CD4-positive, CD25-positive, alpha-beta regulatory T cell (primary cell): ENCODE data around the gene CYTH2. TPM values are rescaled to one million over a fixed set of nuclear protein-coding genes. Genes with fewer than 3 reads are reported as not detected.
A peak's percentile ranks its signal among the peaks of the same experiment; 100 is the strongest.
"Not testable (repeated sequence)": the region's sequence is repeated elsewhere in the genome, so short reads cannot be mapped to it uniquely, and the experiment has no call there.

Experiments
- ATAC-seq, 2 donors: fragments of 150-1000 bp; cut with Tn5 transposase; one replicate each; pipeline ENCODE4 v1.10.0; 2021; ENCODE audit warnings: low read depth in 2 of 2, moderate number of reproducible peaks in 2 of 2, moderate library complexity in 1 of 2
- DNase-seq, 3 donors: peaks; one replicate each; pipeline versions ENCODE4 v3.0.0 to v3.0.0-alpha.2; 2012 to 2022; ENCODE audit warnings: mixed read lengths in 1 of 3
- H3K27ac ChIP-seq: one replicate; pipeline ENCODE4 v1.7.0; 2013; ENCODE audit warnings: mild to moderate bottlenecking, low read length; ENCODE audit not compliant: insufficient read depth, poor library complexity, severe bottlenecking
- H3K27me3 ChIP-seq: one replicate; pipeline ENCODE4 v1.7.0; 2013; ENCODE audit warnings: low read length; ENCODE audit not compliant: control insufficient read depth, insufficient read depth
- H3K36me3 ChIP-seq: one replicate; pipeline ENCODE4 v1.7.0; 2013; ENCODE audit warnings: mild to moderate bottlenecking, low read length, moderate library complexity; ENCODE audit not compliant: control insufficient read depth, insufficient read depth
- H3K4me1 ChIP-seq: 2 replicates; pipeline ENCODE4 v1.7.0; 2013; ENCODE audit warnings: mild to moderate bottlenecking, low read length; ENCODE audit not compliant: insufficient read depth, control insufficient read depth, poor library complexity, severe bottlenecking
- H3K4me3 ChIP-seq: one replicate; pipeline ENCODE4 v1.7.0; 2013; ENCODE audit warnings: low read depth, mild to moderate bottlenecking, low read length, moderate library complexity
- H3K9me3 ChIP-seq, 2 experiments: 1 replicate in 1 of 2; 2 replicates in 1 of 2; pipeline ENCODE4 v1.7.0; 2013; ENCODE audit warnings: low read length in 2 of 2, mild to moderate bottlenecking in 1 of 2, moderate library complexity in 1 of 2; ENCODE audit not compliant: control insufficient read depth in 2 of 2
- H3K27ac Mint-ChIP-seq, 3 donors: one replicate each; pipeline ENCODE4 v1.8.0; 2020 to 2022; ENCODE audit warnings: mild to moderate bottlenecking in 3 of 3, mixed read lengths in 3 of 3, moderate library complexity in 2 of 3
- H3K27me3 Mint-ChIP-seq: one replicate; pipeline ENCODE4 v1.8.0; 2022; ENCODE audit warnings: mild to moderate bottlenecking, mixed read lengths
- H3K36me3 Mint-ChIP-seq: one replicate; pipeline ENCODE4 v1.8.0; 2020; ENCODE audit warnings: mixed read lengths
- H3K4me1 Mint-ChIP-seq, 4 donors: one replicate each; pipeline ENCODE4 v1.8.0; 2020 to 2022; ENCODE audit warnings: mixed read lengths in 4 of 4, mild to moderate bottlenecking in 1 of 4
- H3K4me3 Mint-ChIP-seq, 4 donors: one replicate each; pipeline ENCODE4 v1.8.0; 2020 to 2022; ENCODE audit warnings: mild to moderate bottlenecking in 4 of 4, mixed read lengths in 4 of 4, moderate library complexity in 3 of 4
- H3K9me3 Mint-ChIP-seq, 7 donors: one replicate each; pipeline ENCODE4 v1.8.0; 2020 to 2022; ENCODE audit warnings: mixed read lengths in 7 of 7, mild to moderate bottlenecking in 3 of 7, moderate library complexity in 2 of 7
- polyA plus RNA-seq, 4 donors: library from polyadenylated mRNA; unstranded; fragments of 300-500 nt; fragmentation: Illumina TruSeq; gene quantifications; one replicate each; pipeline ENCODE4 v1.2.3, GENCODE V29; 2021
- total RNA-seq: library from RNA; stranded (reverse); gene quantifications from one replicate; pipeline ENCODE4 v1.2.3, GENCODE V29; 2022

Gene CYTH2
- total and polyA plus RNA-seq, 5 donors from 2014 or later: 24.2 to 46.7 (median 31.1) TPM

DNA sequence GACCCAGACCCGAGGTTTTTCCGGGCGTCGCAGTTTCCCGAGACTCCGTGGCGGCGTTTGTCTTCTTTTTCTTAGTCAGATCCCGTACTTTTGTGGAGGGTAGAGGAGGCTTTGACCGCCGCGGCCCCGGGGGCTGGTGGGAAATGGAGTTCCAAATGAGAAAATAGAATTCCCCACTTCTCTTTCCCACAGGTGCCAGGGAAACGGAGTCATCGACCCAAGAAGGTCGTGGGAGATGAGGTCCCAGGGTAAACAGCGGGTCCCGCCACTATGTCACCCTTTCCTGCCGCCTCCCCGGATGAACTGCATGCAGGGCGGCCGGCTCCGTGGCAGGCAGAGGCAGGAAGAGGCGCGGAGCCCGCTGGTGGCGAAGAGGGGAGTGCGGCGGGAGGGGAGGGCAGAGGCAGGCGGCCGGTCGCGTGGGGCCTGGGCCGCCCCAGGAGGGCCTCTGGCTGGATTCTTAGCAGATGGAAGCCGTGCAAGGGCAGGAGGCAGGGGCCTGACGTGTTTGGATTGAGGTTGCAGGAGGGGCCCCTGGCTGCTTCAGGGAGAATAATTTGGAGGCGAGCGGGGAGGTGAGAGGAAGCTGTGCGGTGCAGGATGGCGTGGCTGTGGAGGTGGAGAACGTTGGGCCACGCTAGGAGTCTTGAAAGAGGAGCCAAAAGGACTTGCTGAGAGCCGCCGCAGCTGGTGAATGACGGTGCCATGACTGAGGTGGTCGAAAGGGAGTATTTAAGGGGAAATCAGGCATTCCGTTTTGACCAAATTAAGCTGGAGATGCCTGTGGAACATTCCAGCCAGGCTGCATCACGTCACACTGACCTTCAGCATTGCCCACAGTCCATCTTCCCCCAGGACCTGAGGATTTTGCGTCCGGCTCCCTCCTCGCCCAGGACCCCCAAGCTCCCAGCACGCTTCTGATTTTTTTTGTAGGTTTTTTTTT, 11.7 kb downstream of the CYTH2 start:
- Histone ChIP-seq H3K27ac (peak overlapping the region; percentile 60), H3K36me3 (no peaks in the 10 kb centered on the region), H3K4me3 (peak overlapping the region; percentile 44), H3K9me3 (no peaks in the 10 kb centered on the region), H3K27me3 (no peaks in the 10 kb centered on the region), H3K4me1 (peaks cover 11% of the 10 kb centered on the region)
- H3K4me1 Mint-ChIP-seq: peaks cover 0 to 29% (median 10%) of the 10 kb centered on the region in 4 donors
- H3K36me3 Mint-ChIP-seq: peaks cover 3% of the 10 kb centered on the region
- peak overlapping the region; percentile 79 to 87 (median 84) for H3K4me3 Mint-ChIP-seq
- H3K27ac Mint-ChIP-seq: peak overlapping the region; percentile 75 to 90 (median 89)
- DNase-seq (peak; percentile 41 to 66 (median 52)), ATAC-seq (peak; percentile 68 to 80)
- H3K9me3 Mint-ChIP-seq: peaks cover 0 to 1% (median 0%) of the 10 kb centered on the region in 7 donors
- no peaks in the 10 kb centered on the region for H3K27me3 Mint-ChIP-seq

DNA sequence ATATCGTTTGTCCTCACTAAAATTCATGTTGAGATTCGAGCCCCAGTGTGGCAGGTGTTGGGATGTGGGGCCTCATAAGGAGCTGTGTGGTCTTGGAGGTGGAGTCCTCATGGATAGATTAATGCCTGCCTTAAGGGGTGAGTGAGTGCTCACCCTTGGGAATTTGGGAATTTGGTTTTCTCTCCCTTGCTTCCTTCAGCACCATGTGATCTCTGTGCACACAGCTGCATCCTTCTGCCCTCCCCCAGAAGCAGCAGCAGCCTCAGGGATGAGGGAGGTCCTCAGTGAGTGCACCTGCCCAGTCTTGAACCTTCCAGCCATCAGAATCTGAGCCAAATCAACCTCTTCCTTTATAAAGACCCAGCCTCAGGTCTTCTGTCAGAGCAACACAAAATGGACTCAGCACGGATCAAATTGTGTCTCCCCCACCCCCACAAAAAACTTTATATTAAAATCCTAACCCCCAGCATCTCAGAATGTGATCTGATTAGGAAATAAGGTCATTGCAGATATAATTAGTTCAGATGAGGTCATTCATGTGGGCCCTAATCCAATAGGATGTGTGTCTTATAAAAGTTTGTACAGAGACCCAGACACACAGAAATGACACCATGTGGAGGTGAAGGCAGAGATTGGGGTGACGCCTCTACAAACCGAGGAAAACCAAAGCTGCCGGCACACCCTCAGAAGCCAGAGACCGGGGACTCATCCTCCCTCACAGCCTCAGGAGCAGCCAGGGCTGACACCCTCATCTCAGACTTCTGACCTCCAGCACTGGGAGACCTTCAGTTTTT, 12.9 kb downstream of the CYTH2 start:
- Mint-ChIP-seq H3K9me3 (no peaks in the 10 kb centered on the region), H3K27me3 (no peaks in the 10 kb centered on the region), H3K27ac (peak overlapping the region; percentile 31 to 75 (median 60)), H3K36me3 (peaks cover 3% of the 10 kb centered on the region), H3K4me3 (peak overlapping the region in 3 of 4 donors; percentile 80 to 87 (median 83)), H3K4me1 (peaks cover 0 to 26% (median 10%) of the 10 kb centered on the region in 4 donors)
- Histone ChIP-seq H3K4me3 (no peak overlapping the region), H3K27me3 (no peaks in the 10 kb centered on the region), H3K36me3 (no peaks in the 10 kb centered on the region), H3K4me1 (peaks cover 11% of the 10 kb centered on the region), H3K9me3 (no peaks in the 10 kb centered on the region), H3K27ac (no peak overlapping the region)
- ATAC-seq (no peak), DNase-seq (no peak)

DNA sequence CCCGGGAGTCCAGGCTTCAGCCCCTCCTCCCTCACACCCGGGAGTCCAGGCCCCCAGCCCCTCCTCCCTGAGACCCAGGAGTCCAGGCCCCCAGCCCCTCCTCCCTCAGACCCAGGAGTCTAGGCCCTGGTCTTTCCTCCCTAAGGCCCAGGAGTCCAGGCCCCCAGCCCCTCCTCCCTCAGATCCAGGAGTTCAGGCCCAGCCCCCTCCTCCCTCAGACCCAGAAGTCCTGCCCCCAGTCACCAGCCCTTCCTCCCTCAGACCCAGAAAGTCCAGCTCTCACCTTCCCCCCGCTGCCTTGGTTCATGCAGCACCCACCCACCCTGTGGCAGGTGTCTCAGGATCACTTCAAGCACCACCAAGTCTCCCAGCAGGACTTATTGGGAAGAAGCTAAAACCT, 14.1 kb downstream of the CYTH2 start:
- Mint-ChIP-seq H3K9me3 (no peaks in the 10 kb centered on the region), H3K36me3 (peaks cover 3% of the 10 kb centered on the region), H3K27me3 (no peaks in the 10 kb centered on the region), H3K4me1 (peaks cover 0 to 26% (median 10%) of the 10 kb centered on the region in 4 donors), H3K4me3 (no peak overlapping the region), H3K27ac (peak overlapping the region in 1 of 3 donors; percentile 80)
- no peaks in the 10 kb centered on the region for H3K36me3 ChIP-seq
- H3K4me1 ChIP-seq: peaks cover 11% of the 10 kb centered on the region
- no peak overlapping the region for H3K4me3 ChIP-seq
- H3K27me3 ChIP-seq: no peaks in the 10 kb centered on the region
- no peak for ATAC-seq
- H3K9me3 ChIP-seq: no peaks in the 10 kb centered on the region
- no peak for DNase-seq
- H3K27ac ChIP-seq: no peak overlapping the region

DNA sequence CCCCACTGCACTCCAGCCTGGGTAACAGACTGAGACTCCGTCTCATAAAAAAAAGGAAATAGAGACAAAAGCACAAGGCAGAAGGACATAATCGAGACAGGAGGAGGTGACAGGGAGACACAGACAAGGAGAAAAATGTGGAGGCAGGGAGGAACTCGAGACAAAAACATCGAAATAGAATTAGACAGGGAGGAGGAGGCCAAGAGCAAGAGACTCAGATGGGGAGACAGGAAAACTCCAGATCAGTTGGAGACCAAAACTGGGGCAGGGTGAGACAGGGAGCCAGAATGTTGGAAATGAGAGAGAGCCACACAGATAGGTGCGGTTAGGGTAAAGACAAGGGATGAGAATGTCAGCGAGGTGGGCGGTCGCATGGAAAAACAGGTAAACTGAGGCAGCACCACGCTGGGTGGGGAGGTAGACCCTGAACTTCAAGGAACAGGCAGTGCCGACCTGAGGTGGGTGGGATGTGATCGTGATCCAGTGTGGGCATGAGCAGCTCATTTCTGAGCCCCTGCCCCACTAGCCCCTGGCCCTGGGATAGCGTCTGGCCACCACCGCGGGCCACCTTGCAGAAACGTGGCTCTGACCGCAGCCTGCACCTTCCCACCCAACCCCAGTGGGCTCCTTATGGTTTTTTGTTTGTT, 15.2 kb downstream of the CYTH2 start:
- Mint-ChIP-seq H3K27ac (peak overlapping the region in 1 of 3 donors; percentile 80), H3K36me3 (peaks cover 3% of the 10 kb centered on the region), H3K9me3 (no peaks in the 10 kb centered on the region), H3K4me1 (peaks cover 0 to 24% (median 10%) of the 10 kb centered on the region in 4 donors), H3K27me3 (no peaks in the 10 kb centered on the region), H3K4me3 (peak overlapping the region in 2 of 4 donors; percentile 36 to 51)
- ATAC-seq: no peak
- DNase-seq: no peak
- Histone ChIP-seq H3K27ac (no peak overlapping the region), H3K9me3 (no peaks in the 10 kb centered on the region), H3K4me1 (peaks cover 11% of the 10 kb centered on the region), H3K36me3 (no peaks in the 10 kb centered on the region), H3K27me3 (no peaks in the 10 kb centered on the region), H3K4me3 (no peak overlapping the region)

DNA sequence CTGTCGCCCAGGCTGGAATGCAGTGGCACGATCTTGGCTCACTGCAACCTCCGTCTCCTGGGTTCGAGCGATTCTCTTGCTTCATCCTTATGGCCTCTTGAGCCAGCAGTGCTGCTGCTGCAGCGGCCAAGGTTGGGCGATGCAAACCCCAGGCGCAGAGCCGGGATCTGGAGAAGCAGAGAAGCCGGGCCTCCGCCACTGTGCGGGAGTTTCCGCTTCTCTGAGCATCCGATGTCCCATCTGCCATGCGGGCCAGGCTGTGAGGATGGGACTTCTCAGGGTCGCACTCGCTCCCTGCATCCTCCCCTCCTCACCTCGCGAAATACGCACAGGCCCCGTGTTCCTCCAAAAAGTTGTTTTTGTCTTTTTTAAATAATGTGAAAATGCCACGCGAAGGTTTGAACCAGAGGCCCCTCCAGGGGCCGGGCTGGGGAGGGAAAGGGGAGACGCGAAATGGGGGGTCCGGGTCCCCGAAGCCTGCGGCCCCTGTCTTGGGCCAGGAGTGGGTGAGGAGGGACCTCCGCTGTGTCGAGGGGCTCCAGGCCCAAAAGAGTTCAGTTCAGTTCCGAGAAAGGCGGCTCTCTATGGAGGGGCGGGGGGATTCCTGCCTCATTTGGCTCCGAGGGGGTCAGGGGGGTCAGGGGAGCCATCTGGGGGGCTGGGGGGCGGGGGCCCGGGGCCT, 15.9 kb downstream of the CYTH2 start:
- H3K4me3 Mint-ChIP-seq: peak overlapping the region in 1 of 4 donors; percentile 4
- Histone ChIP-seq H3K36me3 (no peaks in the 10 kb centered on the region), H3K9me3 (no peaks in the 10 kb centered on the region), H3K4me1 (peaks cover 16% of the 10 kb centered on the region), H3K27me3 (no peaks in the 10 kb centered on the region), H3K27ac (no peak overlapping the region), H3K4me3 (no peak overlapping the region)
- no peak for ATAC-seq
- no peaks in the 10 kb centered on the region for H3K9me3 Mint-ChIP-seq
- H3K4me1 Mint-ChIP-seq: peaks cover 0 to 23% (median 10%) of the 10 kb centered on the region in 4 donors
- no peak overlapping the region for H3K27ac Mint-ChIP-seq
- H3K27me3 Mint-ChIP-seq: peaks cover 4% of the 10 kb centered on the region
- no peak for DNase-seq
- H3K36me3 Mint-ChIP-seq: peaks cover 3% of the 10 kb centered on the region

DNA sequence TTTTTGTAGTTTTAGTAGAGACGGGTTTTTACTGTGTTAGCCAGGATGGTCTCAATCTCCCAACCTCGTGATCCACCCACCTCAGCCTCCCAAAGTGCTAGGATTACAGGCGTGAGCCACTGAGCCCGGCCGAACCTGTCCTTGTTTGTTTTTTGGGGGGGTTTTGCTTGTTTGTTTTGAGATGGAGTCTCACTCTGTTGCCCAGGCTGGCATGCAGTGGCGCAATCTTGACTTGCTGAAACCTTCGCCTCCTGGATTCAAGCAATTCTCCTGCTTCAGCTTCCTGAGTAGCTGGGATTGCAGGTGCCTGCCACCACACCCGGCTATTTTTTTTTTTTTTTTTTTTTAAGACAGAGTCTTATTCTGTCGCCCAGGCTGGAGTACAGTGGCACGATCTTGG, 17.5 kb downstream of the CYTH2 start:
- not testable (repeated sequence) for H3K36me3 Mint-ChIP-seq, H3K4me3 Mint-ChIP-seq, ATAC-seq

DNA sequence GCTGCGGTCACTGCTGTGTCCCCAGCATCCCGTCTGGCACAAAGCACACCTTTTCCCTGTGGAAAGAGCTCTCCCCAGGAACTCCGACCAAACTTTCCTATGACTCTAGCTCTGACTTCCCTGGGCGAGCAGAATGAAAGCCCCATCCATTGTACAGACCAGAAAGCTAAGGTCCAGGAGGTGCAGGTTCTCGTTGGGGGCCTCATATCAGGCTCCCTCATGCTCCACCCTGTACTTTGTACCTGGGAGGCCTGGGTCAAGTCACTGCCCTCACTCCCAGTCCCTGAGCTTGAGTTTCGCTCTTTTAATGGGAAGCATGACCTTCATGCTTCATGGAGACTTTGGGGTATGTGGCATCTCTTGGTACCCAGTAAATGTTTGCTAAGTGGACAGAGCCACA, 18.4 kb downstream of the CYTH2 start:
- Mint-ChIP-seq H3K27ac (no peak overlapping the region), H3K4me3 (no peak overlapping the region), H3K36me3 (peaks cover 3% of the 10 kb centered on the region), H3K9me3 (no peaks in the 10 kb centered on the region), H3K4me1 (peaks cover 0 to 30% (median 10%) of the 10 kb centered on the region in 4 donors), H3K27me3 (peaks cover 24% of the 10 kb centered on the region)
- H3K36me3 ChIP-seq: no peaks in the 10 kb centered on the region
- no peak overlapping the region for H3K27ac ChIP-seq
- no peak overlapping the region for H3K4me3 ChIP-seq
- H3K4me1 ChIP-seq: peaks cover 24% of the 10 kb centered on the region
- H3K9me3 ChIP-seq: no peaks in the 10 kb centered on the region
- H3K27me3 ChIP-seq: peaks cover 5% of the 10 kb centered on the region
- DNase-seq (no peak), ATAC-seq (no peak)

More for the DNA sequence above, 17.5 kb downstream of the CYTH2 start:
- H3K9me3 Mint-ChIP-seq, H3K4me3 ChIP-seq, H3K27me3 ChIP-seq, H3K36me3 ChIP-seq, H3K9me3 ChIP-seq, DNase-seq, H3K27ac Mint-ChIP-seq, H3K27ac ChIP-seq: not testable (repeated sequence)
- peaks cover 21% of the 10 kb centered on the region for H3K4me1 ChIP-seq
- peaks cover 17% of the 10 kb centered on the region for H3K27me3 Mint-ChIP-seq
- H3K4me1 Mint-ChIP-seq: peaks cover 0 to 25% (median 5%) of the 10 kb centered on the region in 4 donors
